Type B pancreatic cell (in vitro differentiated cells): ENCODE results near the gene GCM1. TPM values are rescaled to one million over a fixed set of nuclear protein-coding genes. Genes with fewer than 3 reads are reported as not detected.

ENCODE experiments used
- DNase-seq: peaks from one replicate; pipeline ENCODE4 v3.0.0; 2021; ENCODE audit warnings: mixed read lengths; ENCODE audit not compliant: unreplicated experiment; ENCODE audit errors: extremely low spot score
- H3K27ac Mint-ChIP-seq: 2 replicates; pipeline ENCODE4 v1.8.0; 2021; ENCODE audit warnings: mild to moderate bottlenecking, mixed read lengths
- H3K27me3 Mint-ChIP-seq: 2 replicates; pipeline ENCODE4 v1.8.0; 2021; ENCODE audit warnings: mixed read lengths
- H3K36me3 Mint-ChIP-seq: 2 replicates; pipeline ENCODE4 v1.8.0; 2021; ENCODE audit warnings: mixed read lengths
- H3K4me1 Mint-ChIP-seq: one replicate; pipeline ENCODE4 v1.8.0; 2021; ENCODE audit warnings: mixed read lengths; ENCODE audit not compliant: unreplicated experiment
- H3K4me3 Mint-ChIP-seq: 2 replicates; pipeline ENCODE4 v1.8.0; 2021; ENCODE audit warnings: mild to moderate bottlenecking, mixed read lengths
- H3K9me3 Mint-ChIP-seq: 2 replicates; pipeline ENCODE4 v1.8.0; 2021; ENCODE audit warnings: mixed read lengths
- CTCF ChIP-seq: fragments of 200-600 bp; sonication (generic); conservative IDR thresholded peaks from 2 replicates; pipeline ENCODE4 v1.5.0; 2021; ENCODE audit warnings: antibody characterized with exemption, mild to moderate bottlenecking
- total RNA-seq: library from RNA; stranded (reverse); gene quantifications from 2 replicates; pipeline ENCODE4 v1.2.1, GENCODE V29; 2021; ENCODE audit warnings: low replicate concordance

GCM1 gene
- total RNA-seq, 1 donor from 2014 or later, result not detected

GRCh38 chr6:53095716-53096115, 52.9 kb downstream of the GCM1 start:
- H3K9me3 Mint-ChIP-seq, result no peaks in the 10 kb centered on the region
- no peak overlapping the region for H3K27ac Mint-ChIP-seq
- peaks cover 24% of the 10 kb centered on the region for H3K36me3 Mint-ChIP-seq
- H3K4me1 Mint-ChIP-seq, result no peaks in the 10 kb centered on the region
- H3K27me3 Mint-ChIP-seq, result no peaks in the 10 kb centered on the region
- H3K4me3 Mint-ChIP-seq, result no peak overlapping the region
- TF ChIP-seq CTCF, result no peak
- no peak for DNase-seq

GRCh38 chr6:53095270-53095669, 53.4 kb downstream of the GCM1 start:
- no peaks in the 10 kb centered on the region for H3K4me1 Mint-ChIP-seq
- TF ChIP-seq CTCF, result no peak
- H3K27me3 Mint-ChIP-seq, result no peaks in the 10 kb centered on the region
- no peak for DNase-seq
- no peak overlapping the region for H3K27ac Mint-ChIP-seq
- no peak overlapping the region for H3K4me3 Mint-ChIP-seq
- H3K36me3 Mint-ChIP-seq, result peaks cover 24% of the 10 kb centered on the region
- H3K9me3 Mint-ChIP-seq, result no peaks in the 10 kb centered on the region

GRCh38 chr6:53090576-53090975, 58.1 kb downstream of the GCM1 start:
- no peak overlapping the region for H3K4me3 Mint-ChIP-seq
- no peaks in the 10 kb centered on the region for H3K27me3 Mint-ChIP-seq
- TF ChIP-seq CTCF, result no peak
- H3K36me3 Mint-ChIP-seq, result peaks cover 29% of the 10 kb centered on the region
- H3K9me3 Mint-ChIP-seq, result no peaks in the 10 kb centered on the region
- no peak for DNase-seq
- H3K27ac Mint-ChIP-seq, result no peak overlapping the region
- H3K4me1 Mint-ChIP-seq, result no peaks in the 10 kb centered on the region

- H3K4me1 Mint-ChIP-seq, result no peaks in the 10 kb centered on the region
- H3K27me3 Mint-ChIP-seq, result no peaks in the 10 kb centered on the region
- H3K9me3 Mint-ChIP-seq, result no peaks in the 10 kb centered on the region
- H3K4me3 Mint-ChIP-seq, result no peak overlapping the region
- no peak for TF ChIP-seq CTCF
- peaks cover 24% of the 10 kb centered on the region for H3K36me3 Mint-ChIP-seq
- H3K27ac Mint-ChIP-seq, result no peak overlapping the region
- DNase-seq, result no peak
These were observed 58.7 kb downstream of the GCM1 start for GRCh38 chr6:53089948-53090347.

- TF ChIP-seq CTCF, result no peak
- H3K27ac Mint-ChIP-seq, result no peak overlapping the region
- no peaks in the 10 kb centered on the region for H3K4me1 Mint-ChIP-seq
- H3K36me3 Mint-ChIP-seq, result peaks cover 14% of the 10 kb centered on the region
- no peak for DNase-seq
- H3K4me3 Mint-ChIP-seq, result no peak overlapping the region
- no peaks in the 10 kb centered on the region for H3K9me3 Mint-ChIP-seq
- H3K27me3 Mint-ChIP-seq, result no peaks in the 10 kb centered on the region
These were observed 62.3 kb downstream of the GCM1 start for GRCh38 chr6:53086302-53086701.

- DNase-seq, result no peak
- Mint-ChIP-seq H3K9me3 (no peaks in the 10 kb centered on the region), H3K27ac (no peak overlapping the region), H3K36me3 (peaks cover 19% of the 10 kb centered on the region), H3K4me1 (no peaks in the 10 kb centered on the region), H3K4me3 (no peak overlapping the region), H3K27me3 (no peaks in the 10 kb centered on the region)
- TF ChIP-seq CTCF, result no peak
These were observed 67.8 kb downstream of the GCM1 start for GRCh38 chr6:53080813-53081212.
